Panc1 (cell line): ENCODE results near the gene RAB3B. TPM values are rescaled to one million over a fixed set of nuclear protein-coding genes. Genes with fewer than 3 reads are reported as not detected.

Source experiments
- ATAC-seq: fragments of 200-7000 bp; cut with Tn5 transposase; 2 replicates; pipeline ENCODE4 v1.9.1; 2020; ENCODE audit warnings: mild to moderate bottlenecking, moderate library complexity
- BruUV-seq: library from RNA; stranded (reverse); fragments of 400-500 nt; replicated peaks from 2 replicates; lab custom pipeline; 2021; lab: Mats Ljungman, UMichigan
- CTCF ChIA-PET: fragments of 300-600 bp; sonication (Branson Sonifier 250); formaldehyde crosslinking; loops from one replicate; lab custom pipeline; 2022; ENCODE audit warnings: antibody characterized with exemption; lab: Charles Lee
- POLR2A ChIA-PET: fragments of 300-600 bp; sonication (Branson Sonifier 250); formaldehyde crosslinking; loops from one replicate; lab custom pipeline; 2022; ENCODE audit warnings: antibody characterized with exemption; lab: Charles Lee
- DNase-seq: peaks from one replicate; pipeline ENCODE4 v3.0.0-alpha.2; 2010; ENCODE audit warnings: low read depth, low spot score
- H3K27ac ChIP-seq: 2 replicates; pipeline ENCODE4 v1.5.1; 2011; ENCODE audit warnings: mild to moderate bottlenecking, low read length, inconsistent platforms
- H3K27me3 ChIP-seq: fragments of 200-500 bp; sonication (Bioruptor generic); 2 replicates; pipeline ENCODE4 v1.6.0; 2014; ENCODE audit warnings: low read length, inconsistent platforms; ENCODE audit not compliant: control insufficient read depth, insufficient read depth
- H3K36me3 ChIP-seq: fragments of 200-500 bp; sonication (Bioruptor generic); 2 replicates; pipeline ENCODE4 v1.5.1; 2014; ENCODE audit warnings: inconsistent platforms, mild to moderate bottlenecking, low read length, moderate library complexity; ENCODE audit not compliant: control insufficient read depth, insufficient read depth
- H3K4me1 ChIP-seq: 2 replicates; pipeline ENCODE4 v1.5.1; 2011; ENCODE audit warnings: inconsistent platforms, mild to moderate bottlenecking, low read length, moderate library complexity; ENCODE audit not compliant: control insufficient read depth, insufficient read depth
- H3K4me3 ChIP-seq, 2 experiments: 2 replicates each; pipeline ENCODE4 v1.5.1; 2011 to 2012; ENCODE audit warnings: low read depth in 2 of 2, low read length in 2 of 2, mild to moderate bottlenecking in 2 of 2, inconsistent platforms in 1 of 2, moderate library complexity in 1 of 2
- H3K9me3 ChIP-seq: fragments of 200-500 bp; sonication (Bioruptor generic); 2 replicates; pipeline ENCODE4 v1.5.1; 2014; ENCODE audit warnings: low read depth, mild to moderate bottlenecking, inconsistent platforms, low read length, moderate library complexity; ENCODE audit not compliant: control insufficient read depth, insufficient read depth
- CTCF ChIP-seq: fragments of 450-650 bp; IDR thresholded peaks from 2 replicates; pipeline ENCODE4 v1.5.1; 2017; ENCODE audit warnings: mild to moderate bottlenecking
- POLR2AphosphoS5 ChIP-seq: IDR thresholded peaks from 2 replicates; pipeline ENCODE4 v1.6.1; 2012; ENCODE audit warnings: mild to moderate bottlenecking, low read depth, low read length, moderate library complexity
- SIN3A ChIP-seq: IDR thresholded peaks from 2 replicates; pipeline ENCODE4 v1.6.1; 2012; ENCODE audit warnings: low read depth, mild to moderate bottlenecking, low read length, moderate library complexity, borderline replicate concordance; ENCODE audit not compliant: insufficient read depth
- TCF7L2 ChIP-seq: IDR thresholded peaks from 2 replicates; pipeline ENCODE4 v1.6.1; 2011; ENCODE audit warnings: mild to moderate bottlenecking, low read depth, low read length, inconsistent platforms
- in situ Hi-C: cut with HindIII; loops from 2 replicates; pipeline ENCODE4 v1.10.0; 2016; ENCODE audit warnings: low sequenced_read_pairs, low pct_unique_long_range_greater_than_20kb
- intact Hi-C: fragments of 100-400 bp; cut with micrococcal nuclease; formaldehyde crosslinking; loops from one replicate; pipeline ENCODE4 v1.10.0; 2022; ENCODE audit not compliant: unreplicated experiment
- total RNA-seq: library from RNA; stranded (reverse); gene quantifications from one replicate; pipeline ENCODE4 v1.2.1, GENCODE V29; 2021; ENCODE audit not compliant: unreplicated experiment
- TF ChIP-seq, protein P1 (sequence below), 2 experiments: IDR thresholded peaks; 2 replicates each; pipeline ENCODE4 v1.6.1; 2011 to 2012; ENCODE audit warnings: low read depth in 2 of 2, control low read depth in 1 of 2, low read length in 1 of 2, mild to moderate bottlenecking in 1 of 2, moderate library complexity in 1 of 2; ENCODE audit not compliant: insufficient read depth in 1 of 2

RAB3B gene
- total RNA-seq, 1 experiment from 2014 or later, result 1.2 TPM

DNA sequence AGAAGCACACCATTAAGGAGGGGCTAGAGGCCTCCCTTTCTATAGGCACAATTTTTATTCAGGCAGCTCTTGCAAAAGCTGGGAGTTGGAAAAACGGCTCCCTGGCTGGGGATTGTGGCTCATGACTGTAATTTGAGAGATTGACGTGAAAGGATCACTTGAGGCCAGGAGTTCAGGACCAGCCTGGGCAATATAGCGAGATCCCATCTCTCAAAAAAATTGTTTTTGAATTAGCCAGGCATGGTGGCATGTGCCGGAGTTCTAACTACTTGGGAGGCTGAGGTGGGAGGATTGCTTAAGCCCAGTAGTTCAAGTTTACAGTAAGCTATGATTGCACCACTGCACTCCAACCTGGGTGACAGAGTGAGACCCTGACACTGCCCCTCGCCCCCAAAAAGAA is 88.0 kb downstream of the RAB3B start:
- ChIA-PET POLR2A (interaction anchor here (0.6 to 0.7 kb wide), 2 partner anchors 651 to 668 kb away, joined by 3 to 4 read pairs; no protein-coding TSS in a partner anchor), CTCF (no interaction called here)
- no TSS peak for BruUV-seq

DNA sequence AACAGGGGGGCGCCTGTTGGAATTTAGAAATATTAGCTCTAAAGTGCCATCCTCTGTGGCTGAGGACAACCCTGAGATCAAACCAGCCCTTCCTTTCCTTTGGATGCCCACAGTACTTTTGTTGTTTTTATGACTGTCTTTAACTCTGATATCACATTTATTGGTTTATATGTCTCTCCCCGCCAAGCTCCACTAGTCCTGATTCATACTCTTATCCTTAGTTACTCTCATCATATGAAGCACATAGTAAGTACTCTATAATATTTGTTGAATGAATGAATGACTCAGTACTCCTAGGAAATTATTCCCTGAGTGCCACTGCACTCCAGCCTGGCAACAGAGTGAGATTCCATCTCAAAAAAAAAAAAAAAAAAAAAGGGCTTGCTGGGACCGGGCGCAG is 89.3 kb downstream of the RAB3B start:
- no peaks in the 10 kb centered on the region for H3K27me3 ChIP-seq
- BruUV-seq, result no TSS peak
- no peak overlapping the region for H3K4me3 ChIP-seq
- CTCF ChIA-PET, result interaction anchor here (0.6 kb wide), 1 partner anchor 9 kb away, joined by 3 read pairs; no protein-coding TSS in a partner anchor
- TF ChIP-seq, protein P1, sequence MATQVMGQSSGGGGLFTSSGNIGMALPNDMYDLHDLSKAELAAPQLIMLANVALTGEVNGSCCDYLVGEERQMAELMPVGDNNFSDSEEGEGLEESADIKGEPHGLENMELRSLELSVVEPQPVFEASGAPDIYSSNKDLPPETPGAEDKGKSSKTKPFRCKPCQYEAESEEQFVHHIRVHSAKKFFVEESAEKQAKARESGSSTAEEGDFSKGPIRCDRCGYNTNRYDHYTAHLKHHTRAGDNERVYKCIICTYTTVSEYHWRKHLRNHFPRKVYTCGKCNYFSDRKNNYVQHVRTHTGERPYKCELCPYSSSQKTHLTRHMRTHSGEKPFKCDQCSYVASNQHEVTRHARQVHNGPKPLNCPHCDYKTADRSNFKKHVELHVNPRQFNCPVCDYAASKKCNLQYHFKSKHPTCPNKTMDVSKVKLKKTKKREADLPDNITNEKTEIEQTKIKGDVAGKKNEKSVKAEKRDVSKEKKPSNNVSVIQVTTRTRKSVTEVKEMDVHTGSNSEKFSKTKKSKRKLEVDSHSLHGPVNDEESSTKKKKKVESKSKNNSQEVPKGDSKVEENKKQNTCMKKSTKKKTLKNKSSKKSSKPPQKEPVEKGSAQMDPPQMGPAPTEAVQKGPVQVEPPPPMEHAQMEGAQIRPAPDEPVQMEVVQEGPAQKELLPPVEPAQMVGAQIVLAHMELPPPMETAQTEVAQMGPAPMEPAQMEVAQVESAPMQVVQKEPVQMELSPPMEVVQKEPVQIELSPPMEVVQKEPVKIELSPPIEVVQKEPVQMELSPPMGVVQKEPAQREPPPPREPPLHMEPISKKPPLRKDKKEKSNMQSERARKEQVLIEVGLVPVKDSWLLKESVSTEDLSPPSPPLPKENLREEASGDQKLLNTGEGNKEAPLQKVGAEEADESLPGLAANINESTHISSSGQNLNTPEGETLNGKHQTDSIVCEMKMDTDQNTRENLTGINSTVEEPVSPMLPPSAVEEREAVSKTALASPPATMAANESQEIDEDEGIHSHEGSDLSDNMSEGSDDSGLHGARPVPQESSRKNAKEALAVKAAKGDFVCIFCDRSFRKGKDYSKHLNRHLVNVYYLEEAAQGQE (IDR thresholded peaks at IDR 0.05; ENCODE audit: insufficient read depth in 1 of 2, low read depth in 2 of 2, low read length in 1 of 2), result no peak
- TF ChIP-seq CTCF (no peak), POLR2AphosphoS5 (no peak), TCF7L2 (no peak), SIN3A (no peak)
- in situ Hi-C loops, result no loop called here
- intact Hi-C loops, result no loop called here
- no peaks in the 10 kb centered on the region for H3K36me3 ChIP-seq
- ATAC-seq (no peak), DNase-seq (no peak)
- POLR2A ChIA-PET, result no interaction called here
- H3K27ac ChIP-seq, result no peak overlapping the region
- H3K4me1 ChIP-seq, result peaks cover 3% of the 10 kb centered on the region; the same call in 1 of the 2 replicates
- no peaks in the 10 kb centered on the region for H3K9me3 ChIP-seq

More for the DNA sequence above, 88.0 kb downstream of the RAB3B start:
- peaks cover 2% of the 10 kb centered on the region; the same call in 1 of the 2 replicates for H3K4me1 ChIP-seq
- intact Hi-C loops (no loop called here), in situ Hi-C loops (no loop called here)
- TF ChIP-seq TCF7L2 (no peak), POLR2AphosphoS5 (no peak), SIN3A (no peak), CTCF (no peak)
- TF ChIP-seq, protein P1 (IDR thresholded peaks at IDR 0.05; ENCODE audit: insufficient read depth in 1 of 2, low read depth in 2 of 2, low read length in 1 of 2), result no peak
- no peak overlapping the region for H3K4me3 ChIP-seq
- no peaks in the 10 kb centered on the region; the same call in 1 of the 2 replicates for H3K27me3 ChIP-seq
- ATAC-seq, result no peak
- no peak overlapping the region for H3K27ac ChIP-seq
- no peak for DNase-seq
- H3K9me3 ChIP-seq, result no peaks in the 10 kb centered on the region
- no peaks in the 10 kb centered on the region for H3K36me3 ChIP-seq
